ENCODE measurements around the gene TRIM61.

GRCh38 chr4:164946810-164947209 lies 30.6 kb downstream of the TRIM61 start:
- TF ChIP-seq POLR2AphosphoS5 (IDR thresholded peaks at IDR 0.05) (no peak), CTCF (IDR thresholded peaks at IDR 0.05 in 8 of 11, conservative IDR thresholded peaks at IDR 0.05 in 3 of 11) (no peak), POLR2A (IDR thresholded peaks at IDR 0.05) (no peak)

Data from spleen (tissue), 7 donors.